Measurements from ENCODE around the gene VPS35L.

VPS35L gene

DNA sequence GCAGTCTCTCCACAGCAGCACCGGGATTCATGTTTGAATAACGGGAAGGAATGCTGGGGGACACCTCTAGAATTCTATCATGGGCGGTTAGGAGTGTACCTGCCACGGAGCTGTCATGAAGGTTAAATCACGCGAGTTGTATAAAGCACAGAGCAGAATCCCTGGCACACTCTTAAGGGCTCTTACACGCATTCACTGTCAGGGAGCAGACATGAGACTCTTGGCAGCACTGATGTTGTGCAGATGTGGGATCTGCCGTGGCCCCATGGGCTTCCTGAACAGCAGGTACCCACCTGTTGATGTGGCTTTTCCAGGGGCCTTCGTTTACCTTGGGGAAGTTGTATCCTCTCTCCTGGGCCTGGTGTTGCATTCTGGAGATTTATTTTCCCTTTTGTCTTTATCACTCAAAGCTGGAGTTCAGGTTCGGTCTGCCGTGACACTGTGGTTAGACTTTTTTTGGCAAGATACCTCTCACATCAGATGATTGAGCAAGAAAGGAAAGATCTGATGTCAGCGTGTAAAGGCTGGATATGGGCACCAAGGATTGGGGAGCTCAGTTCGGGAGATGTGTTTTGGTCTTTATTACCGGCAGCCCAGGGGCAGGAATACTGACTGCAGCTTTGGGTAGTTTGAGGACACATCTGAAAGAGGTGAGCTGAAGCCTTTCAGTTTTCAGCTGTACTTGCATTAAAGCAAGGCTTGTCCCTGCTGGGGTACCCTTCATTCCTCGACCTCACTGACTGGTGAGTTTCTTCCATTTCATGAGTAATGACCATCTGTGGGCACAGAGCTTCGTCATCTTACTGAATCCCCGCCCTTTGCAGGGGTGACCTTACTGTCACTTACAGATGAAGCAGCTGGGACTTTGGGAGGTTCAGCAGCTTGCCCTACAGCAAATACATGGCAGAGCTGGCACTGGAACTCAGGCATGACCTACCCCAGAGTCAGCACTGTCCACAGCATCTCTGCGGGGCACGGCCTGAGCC, 143.3 kb downstream of the VPS35L start:
- no peak for DNase-seq

DNA sequence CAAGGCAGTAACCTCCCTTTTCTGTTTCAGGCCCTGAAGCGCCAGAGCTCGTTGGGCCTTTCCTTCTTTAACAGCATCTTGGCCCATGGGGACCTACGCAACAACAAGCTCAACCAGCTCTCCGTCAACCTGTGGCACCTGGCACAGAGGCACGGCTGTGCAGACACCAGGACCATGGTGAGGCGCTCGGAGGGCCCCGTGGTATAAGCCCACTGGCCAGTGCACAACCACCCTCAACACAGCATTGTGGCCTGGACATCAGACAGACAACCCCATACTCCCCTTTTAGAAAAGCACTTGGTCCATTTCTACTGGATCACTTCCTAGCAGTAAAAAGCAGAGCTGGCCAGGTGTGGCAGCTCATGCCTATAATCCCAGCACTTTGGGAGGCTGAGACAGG, 144.0 kb downstream of the VPS35L start:
- DNase-seq: no peak

DNA sequence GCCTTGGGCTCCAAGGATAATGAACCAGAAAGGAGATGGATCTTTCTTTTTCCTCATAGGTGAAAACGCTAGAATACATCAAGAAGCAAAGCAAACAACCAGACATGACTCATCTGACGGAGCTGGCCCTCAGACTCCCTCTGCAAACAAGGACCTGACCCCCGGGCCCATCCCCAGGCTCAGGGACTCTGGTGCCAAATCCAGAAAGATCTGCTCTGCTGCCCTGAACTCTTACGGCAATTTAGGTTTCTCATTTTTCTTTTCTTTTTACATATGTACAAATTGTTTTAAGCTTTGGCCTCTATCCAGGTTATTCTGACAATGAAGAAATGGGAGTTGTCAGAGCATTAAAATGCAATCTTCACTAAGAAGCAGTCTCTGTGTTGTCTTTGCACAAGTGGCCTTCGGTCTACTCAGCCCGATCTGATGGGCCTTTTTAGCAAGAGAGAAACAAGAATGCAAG, 144.8 kb downstream of the VPS35L start:
- DNase-seq: no peak

DNA sequence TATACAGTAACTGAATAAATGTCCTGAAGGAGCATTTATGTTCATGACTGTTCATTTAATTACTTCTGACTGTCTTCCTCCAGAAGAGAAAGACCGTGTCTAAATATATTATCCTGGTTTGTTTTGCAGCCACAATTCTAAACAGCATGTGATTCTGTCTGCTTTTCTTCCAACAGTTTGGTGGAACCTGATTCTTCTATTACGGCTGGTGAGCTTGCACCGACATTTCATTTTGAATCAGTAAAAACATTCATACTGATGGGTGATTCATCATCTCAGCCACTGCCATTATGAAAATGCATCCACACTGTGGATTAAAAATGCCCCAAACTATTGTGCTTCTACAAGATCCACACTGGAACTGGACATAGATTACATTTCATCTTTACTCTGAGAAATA, 145.6 kb downstream of the VPS35L start:
- DNase-seq: no peak

DNA sequence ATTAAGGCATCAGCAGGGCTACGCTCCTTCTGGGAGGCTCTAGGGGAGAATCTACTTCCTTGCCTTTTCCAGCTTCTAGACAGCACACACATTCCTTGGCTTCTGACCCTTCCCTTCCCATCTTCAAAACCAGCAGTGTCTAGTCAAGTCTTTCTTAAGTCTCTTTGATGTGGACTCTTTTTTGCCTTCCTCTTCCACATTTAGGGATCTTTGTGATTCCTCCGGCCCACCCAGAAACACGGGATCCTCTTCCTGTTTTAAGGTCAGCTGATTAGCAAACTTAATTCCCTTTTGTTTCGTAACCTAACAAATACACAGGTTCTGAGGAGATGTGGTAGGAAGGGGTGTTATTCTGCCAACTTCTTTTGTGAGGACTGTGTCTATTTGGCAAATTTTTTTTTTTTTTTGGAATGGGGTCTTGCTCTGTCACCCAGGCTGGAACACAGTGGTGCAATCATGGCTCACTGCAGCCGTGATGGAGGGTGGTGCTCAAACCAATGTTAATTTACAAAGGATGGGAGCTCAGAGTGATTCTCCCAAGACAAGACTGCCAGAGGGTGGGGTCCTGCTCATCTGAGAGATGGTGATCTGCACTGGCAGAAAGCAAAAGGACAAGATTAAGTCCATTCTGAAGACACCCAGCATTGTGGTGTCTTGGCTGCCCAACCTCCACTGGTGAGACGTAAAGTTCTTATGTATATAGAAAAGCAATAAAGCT, 147.8 kb downstream of the VPS35L start:
- DNase-seq: no peak

DNA sequence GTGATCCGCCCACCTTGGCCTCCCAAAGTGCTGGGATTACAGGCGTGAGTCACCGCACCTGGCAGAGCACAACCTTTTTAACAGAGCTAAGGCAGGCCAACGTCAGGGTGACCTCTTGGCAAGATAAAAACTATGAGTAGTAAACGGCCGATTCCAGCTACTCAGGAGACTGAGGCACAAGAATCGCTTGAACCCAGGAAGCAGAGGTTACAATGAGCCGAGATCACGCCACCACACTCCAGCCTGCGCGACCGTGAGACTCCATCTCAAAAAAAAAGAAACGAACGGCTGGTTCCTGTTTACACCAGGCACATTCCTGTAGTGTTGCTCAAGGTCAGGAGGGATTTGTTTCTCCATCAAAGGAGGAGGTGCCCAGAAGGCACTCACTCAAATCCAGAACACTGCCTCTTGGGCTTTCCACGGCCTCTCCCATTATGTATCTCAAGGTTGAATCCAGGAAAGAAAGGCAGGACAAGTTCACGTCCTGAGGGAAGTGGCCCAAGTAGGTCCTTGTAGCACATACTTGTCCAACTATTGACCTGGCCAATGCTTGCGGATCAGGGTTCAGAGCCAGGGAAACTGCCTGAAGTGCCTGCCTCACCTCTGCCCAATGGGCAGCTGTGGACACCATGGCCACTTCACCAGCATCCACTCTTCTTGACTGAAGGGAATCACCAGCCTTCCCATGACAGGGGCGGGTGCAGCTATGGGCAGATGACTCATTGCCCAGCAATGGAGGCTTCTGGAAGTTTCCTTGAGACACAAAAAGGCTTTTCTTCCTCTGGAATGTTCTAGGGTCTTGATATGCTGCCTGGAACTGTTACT, 149.0 kb downstream of the VPS35L start:
- DNase-seq: no peak

DNA sequence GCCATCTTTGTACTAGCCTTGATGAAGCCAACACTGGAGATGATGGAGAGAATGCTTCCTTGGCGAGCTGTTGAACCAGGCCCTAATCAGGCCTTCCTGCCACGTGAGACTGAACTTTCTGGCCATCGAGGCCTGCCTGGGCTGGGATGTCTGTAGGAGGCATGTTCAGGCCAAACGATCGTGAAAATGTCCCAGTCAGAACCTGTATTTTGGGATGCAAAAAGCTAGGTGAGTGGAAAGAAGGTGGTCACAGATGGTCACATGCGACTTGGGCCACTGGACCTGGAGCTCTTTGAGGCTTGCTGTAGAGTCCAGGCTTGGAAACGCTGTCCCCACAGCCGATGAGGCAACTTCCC, 149.6 kb downstream of the VPS35L start:
- no peak for DNase-seq

DNA sequence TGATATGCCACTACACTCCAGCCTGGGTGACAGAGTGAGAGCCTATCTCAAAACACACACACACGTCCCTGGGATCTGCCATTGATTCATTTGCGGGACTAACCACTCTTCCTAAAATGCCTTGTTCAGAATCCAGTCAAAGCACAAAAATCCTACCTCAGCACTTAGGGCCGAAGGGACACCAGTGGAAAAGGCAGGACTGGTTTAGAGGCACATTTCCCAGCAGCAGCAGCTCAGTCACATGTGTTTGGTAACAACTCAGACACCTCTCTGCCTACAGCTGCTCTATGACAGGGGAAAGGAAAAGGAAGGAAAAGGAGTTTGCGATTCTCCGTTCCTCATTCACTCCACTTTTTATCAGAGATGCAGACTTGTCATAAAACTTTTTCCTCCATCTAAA, 150.3 kb downstream of the VPS35L start:
- no peak for DNase-seq

DNA sequence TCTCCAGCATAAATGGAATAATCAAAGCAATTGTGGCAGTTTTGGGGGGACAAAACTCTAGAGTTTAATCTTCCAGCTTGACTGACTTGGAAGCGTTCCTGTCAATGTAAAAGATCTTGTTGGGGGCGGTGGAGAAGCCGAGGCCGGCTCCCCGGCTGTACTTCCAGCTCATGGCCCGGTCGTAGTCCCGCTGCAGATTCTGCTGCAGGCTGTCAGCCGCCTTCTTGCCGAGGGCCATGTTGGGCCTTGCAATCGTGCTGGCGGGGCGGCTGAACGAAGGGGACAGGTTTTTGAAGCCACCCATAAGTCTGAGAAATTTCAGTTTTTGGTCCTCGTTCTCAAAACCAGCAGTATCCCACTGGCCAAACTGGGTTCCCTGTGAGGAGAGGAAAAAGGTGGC, 151.3 kb downstream of the VPS35L start:
- no peak for DNase-seq

DNA sequence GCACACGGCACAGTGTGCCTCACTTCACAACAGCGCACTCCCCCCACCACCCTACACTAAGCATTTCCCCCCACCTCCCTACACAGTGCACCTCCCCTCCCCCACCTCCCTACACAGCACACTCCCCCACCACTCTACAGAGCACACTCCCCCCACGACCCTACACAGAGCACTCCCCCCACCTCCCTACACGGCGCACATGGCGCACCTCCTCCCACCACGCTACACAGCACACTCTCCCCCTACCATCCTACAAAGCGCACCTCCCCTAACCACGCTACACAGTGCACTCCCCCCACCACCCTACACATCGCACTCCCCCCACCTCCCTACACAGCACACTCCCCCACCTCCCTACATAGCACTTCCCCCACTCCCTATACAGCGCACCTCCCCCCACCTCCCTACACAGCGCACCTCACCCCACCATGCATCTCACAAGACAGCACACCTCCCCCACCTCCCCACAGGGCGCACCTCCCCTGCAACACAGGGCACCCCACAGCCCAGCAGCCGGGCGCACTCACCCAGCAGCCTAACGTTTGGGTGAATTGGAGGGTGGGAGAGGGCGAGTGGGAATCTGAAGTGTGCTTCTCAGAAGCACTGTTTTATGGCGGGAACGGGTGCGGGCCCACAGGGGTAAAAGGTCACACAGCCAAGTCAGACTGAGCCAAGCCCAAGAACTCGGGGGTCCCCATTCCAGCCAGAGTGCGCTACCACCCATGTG, 152.2 kb downstream of the VPS35L start:
- DNase-seq: no peak

DNA sequence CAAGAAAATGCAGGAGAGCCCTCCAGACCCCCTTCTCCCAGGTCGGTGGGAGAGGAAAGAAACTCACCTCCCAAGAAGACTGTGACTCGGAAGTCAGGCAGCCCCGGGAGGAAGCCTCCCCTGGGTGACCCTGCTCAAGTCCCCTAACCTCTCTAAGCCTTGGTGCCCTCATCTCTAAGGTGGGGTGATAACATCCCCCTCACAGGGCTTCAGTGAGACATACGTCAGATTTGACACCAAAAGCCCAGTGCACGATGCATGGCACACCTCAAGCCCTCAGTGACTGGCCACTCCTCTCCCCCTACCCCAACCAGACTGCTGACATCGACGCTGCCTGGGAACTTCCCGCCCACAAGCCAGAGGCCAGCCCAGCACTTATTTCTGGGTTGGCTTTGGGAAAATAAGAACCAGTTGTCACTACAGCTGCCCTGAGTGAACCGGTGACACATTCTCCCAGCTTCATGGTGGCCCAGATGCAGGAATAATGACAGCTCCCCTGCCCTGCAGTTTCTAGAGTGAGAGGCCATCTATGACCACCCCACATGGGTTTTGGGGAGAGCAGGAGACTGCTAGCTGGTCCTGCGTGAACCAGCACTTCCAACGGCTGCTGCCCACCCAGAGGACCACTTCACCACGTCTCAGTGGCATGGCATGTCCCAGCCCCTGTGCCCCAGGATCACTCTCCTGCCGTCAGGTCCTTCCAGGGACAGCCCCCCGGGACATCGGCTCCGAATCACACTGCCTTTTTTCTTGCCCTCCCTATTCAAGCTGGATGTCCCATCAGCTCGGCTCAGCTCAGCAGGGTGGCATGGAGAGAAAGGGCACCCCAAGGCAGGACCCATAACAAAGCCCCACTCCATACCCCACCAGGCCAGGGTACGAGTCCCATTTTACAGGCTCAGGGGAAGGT, 153.0 kb downstream of the VPS35L start:
- DNase-seq: no peak

DNA sequence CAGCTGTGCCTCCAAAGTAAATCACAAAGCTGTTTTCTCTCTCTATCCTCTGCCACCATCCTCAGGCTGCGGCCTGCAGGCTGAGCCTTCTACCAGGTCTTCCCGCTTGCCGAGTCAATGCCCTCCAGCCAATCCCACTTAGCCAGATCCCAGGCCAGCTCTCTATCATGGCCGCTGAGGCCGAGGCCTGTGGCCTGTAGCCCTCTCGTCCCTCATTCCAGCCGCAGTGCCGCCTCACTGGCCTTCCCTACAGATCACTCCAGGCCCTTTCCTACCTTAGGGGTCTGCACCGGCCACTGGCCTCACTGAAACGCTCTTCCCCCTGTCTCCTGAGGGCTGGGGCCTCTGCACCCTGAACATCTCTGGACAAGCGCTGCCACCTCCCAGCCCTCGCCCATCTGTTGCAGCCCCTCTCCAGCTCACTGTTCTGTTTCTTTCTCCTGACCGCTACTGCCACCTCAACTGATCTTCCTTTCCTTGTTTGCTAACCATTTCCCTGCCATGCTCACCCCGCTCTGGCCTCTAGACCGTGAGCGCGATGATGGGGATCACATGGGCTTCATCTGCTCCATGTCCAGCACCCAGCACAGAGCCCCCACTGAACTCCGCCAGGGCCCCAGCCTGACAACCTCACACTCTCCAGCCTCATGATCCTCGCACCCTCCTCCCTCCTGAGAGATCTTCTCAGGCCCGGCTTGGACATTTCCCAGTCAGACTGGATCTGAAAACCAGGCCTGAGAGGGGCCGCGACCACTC, 154.1 kb downstream of the VPS35L start:
- no peak for DNase-seq

DNA sequence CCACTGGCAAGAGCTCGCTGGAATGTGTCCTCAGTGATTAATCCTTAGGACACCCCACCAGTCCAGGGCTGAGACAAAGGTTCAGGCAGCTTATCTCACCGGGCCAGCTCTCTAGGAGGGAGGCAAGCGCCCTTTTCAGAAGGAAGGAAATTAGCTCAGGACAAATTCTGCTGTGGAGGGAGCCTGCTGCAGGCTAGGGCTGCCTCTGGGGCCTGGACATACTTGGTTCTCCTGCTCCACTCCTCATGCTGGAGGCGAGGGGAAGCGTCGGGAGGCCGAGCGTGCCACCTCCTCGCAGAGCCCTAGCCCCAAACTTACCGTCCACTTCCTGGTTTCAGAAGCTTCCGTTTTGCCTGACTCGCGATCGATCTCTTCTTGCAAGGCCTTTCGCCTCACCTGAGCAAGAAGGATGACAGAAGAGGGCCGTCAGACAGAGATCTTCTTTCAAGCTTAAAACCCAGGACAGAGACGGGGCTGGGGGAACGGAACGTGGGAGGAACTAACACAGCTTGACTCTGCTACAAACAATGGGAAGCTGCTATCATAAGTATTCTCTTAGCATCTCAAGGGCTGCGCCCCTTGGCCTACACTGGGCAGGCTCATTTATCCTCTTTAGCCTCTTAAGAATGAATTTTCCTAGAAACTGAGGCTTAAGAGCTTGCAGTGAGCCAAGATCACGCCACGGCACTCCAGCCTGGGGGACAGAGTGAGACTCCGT, 154.8 kb downstream of the VPS35L start:
- no peak for DNase-seq

DNA sequence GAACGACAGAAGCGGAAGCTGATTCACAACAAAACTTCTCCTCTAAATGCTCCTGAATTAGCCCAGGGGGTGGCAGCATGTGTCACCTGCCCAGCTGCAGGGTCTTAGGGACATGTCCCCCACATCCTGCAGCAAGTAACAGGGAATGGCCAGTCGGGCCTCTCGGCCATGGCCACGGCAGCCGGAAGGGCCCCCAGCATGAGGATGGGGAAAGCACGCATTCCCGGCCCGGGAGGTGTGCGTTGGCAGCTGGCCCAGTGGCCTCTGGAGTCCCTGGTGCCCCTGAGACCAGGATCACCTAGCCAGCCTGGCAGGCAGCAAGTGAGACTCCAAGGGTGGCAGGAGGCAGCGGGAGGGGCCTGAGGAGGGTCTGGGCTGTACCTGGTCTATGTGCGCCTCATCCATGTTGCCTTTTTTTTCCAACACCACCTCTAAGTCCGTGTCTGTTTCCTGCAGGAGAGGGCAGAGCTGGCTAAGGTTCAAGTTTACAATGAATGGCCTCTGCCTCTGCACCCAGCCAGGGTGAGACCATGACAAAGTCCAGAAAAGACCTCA, 155.6 kb downstream of the VPS35L start:
- no peak for DNase-seq

DNA sequence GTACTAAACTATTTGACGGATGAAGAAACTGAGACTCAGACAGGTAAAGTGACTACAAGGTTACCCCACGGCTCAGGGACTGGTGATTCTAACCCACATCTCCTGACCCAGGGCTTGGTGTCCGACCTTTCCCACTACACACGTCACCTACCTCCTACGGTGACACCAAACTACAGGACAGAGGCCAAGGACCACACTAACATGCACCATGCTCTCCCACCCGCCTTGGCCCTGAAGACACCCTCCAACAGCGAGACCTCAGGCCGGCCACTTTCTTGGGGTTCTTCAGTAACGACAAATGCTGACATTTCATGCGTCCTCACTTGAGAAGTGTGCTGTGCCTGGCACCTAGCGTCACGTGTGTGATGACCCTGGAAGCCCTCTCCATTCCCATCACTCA, 156.1 kb downstream of the VPS35L start:
- DNase-seq: no peak

DNA sequence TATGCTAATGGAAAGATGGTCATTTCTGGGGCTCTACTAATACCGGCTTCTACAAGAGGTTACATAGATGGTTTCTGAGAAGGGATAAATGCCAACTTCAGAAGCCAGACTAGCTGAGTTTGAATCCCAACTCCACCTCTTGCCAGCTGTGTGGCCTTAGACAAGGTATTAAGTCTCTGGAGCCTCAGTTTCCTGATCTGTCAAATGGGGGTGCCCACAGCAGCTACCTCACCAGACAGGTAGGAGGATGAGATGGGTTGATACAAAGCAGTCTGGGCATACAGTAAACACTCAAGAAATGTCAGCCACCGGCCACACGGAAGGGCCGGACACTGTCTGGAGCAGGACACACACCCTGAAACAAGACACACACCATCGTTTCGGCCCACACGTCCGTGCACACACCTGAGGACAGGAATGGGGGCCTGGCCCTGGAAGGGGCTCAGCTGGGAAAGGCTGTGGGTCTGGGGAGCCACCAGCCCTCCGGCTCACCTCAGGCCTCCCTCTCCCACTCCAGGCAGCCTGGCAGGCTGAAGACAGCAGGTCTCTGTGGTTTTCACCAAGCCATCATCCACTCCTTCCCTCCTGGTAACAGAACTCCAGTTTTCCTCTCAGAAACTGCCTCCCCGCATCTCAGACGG, 157.0 kb downstream of the VPS35L start:
- DNase-seq: no peak

DNA sequence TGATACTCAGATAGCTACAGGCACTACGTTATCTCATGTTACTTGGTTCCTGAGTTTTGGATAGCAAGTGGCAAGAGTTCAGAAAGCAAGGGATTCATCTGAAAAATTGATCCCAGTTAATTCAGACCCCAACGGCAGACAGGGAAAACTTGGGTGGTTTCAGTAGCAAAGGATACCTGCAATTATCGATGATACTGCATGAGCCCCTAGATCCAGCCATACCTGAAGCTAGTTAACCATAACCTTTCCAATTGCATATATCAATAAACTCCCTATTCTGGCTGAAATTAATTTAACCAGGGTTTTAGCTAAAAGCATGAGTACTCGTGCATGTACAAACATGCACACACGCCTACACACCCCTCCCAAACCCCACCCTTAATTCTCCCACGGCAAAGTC, 158.2 kb downstream of the VPS35L start:
- DNase-seq: no peak

DNA sequence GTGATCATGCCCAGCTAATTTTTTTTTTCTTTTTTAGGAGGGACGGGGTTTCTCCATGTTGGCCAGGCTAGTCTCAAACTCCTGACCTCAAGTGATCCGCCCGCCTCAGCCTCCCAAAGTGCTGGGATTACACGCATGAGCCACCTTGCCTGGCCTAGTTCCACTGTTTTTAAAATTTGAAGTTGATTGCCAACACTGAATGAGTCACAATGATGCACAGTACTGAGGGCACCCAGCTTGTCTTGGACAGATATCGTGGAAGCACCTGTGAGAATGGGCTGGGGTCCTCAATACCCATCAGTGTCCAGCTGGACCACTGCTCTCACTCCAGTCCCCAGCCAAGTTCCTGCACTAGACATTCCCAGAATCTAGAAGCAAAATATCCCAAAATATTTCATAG, 160.1 kb downstream of the VPS35L start:
- DNase-seq: no peak

DNA sequence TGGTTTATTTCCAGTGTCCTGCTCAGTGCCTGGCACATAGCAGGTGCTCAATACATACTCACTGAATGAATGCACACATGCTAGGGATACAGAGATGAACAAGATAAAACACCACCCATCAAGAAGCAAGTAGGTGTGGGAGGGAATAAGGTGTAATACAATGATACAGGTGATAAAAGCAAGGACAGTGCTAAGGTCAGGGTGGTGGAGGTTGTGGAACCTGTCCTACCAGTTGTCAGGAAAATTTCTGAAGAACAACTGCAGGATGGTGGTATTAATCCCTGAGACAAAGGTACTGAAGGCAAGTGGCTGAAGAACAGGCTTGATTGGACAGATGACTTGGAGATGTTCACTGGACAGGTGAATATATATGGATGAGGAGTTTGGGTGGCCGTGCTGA, 160.7 kb downstream of the VPS35L start:
- no peak for DNase-seq
